Mucosa of stomach (tissue), 1 donor: ENCODE results near the gene GNG14.
"Not testable (repeated sequence)": the region's sequence is repeated elsewhere in the genome, so short reads cannot be mapped to it uniquely, and the experiment has no call there.

ENCODE experiments used
- H3K27me3 ChIP-seq: one replicate; pipeline ENCODE4 v1.7.0; 2013; ENCODE audit warnings: mild to moderate bottlenecking, low read length; ENCODE audit not compliant: control insufficient read depth, insufficient read depth
- H3K36me3 ChIP-seq: one replicate; pipeline ENCODE4 v1.7.0; 2013; ENCODE audit warnings: low read length; ENCODE audit not compliant: control insufficient read depth, insufficient read depth
- H3K4me1 ChIP-seq: one replicate; pipeline ENCODE4 v1.7.0; 2013; ENCODE audit warnings: mild to moderate bottlenecking, low read length; ENCODE audit not compliant: control insufficient read depth, insufficient read depth
- H3K4me3 ChIP-seq: one replicate; pipeline ENCODE4 v1.7.0; 2013; ENCODE audit warnings: low read length
- H3K9ac ChIP-seq: one replicate; pipeline ENCODE4 v1.7.0; 2013; ENCODE audit warnings: mild to moderate bottlenecking, low read length, moderate library complexity
- H3K9me3 ChIP-seq: one replicate; pipeline ENCODE4 v1.7.0; 2013; ENCODE audit warnings: mild to moderate bottlenecking, low read length, moderate library complexity; ENCODE audit not compliant: control insufficient read depth
- donor health status: Pancreatic carcinoma.

Gene GNG14

DNA sequence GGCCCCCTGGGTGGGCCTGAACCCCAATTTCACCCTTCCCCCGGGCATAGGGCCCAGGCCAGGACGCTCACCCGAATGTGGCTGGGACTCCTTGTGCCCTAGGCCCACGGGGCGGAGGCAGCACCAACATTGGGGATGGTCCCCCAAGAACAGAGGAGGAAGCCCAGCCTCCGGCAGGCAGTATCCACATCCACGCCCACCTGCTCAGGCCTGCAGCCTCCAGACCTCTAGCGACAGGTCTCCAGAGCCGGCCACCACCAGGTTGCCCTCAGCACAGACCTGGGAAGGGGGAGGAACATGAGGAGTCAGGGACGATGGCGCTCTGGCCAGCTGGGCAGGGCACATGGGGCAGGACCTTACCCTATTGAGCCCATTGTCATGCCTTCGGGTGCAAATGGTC is 1.2 kb downstream of the GNG14 start:
- Histone ChIP-seq H3K27me3 (no peaks in the 10 kb centered on the region), H3K9ac (no peak overlapping the region), H3K4me1 (no peaks in the 10 kb centered on the region), H3K4me3 (no peak overlapping the region), H3K9me3 (no peaks in the 10 kb centered on the region), H3K36me3 (no peaks in the 10 kb centered on the region)

DNA sequence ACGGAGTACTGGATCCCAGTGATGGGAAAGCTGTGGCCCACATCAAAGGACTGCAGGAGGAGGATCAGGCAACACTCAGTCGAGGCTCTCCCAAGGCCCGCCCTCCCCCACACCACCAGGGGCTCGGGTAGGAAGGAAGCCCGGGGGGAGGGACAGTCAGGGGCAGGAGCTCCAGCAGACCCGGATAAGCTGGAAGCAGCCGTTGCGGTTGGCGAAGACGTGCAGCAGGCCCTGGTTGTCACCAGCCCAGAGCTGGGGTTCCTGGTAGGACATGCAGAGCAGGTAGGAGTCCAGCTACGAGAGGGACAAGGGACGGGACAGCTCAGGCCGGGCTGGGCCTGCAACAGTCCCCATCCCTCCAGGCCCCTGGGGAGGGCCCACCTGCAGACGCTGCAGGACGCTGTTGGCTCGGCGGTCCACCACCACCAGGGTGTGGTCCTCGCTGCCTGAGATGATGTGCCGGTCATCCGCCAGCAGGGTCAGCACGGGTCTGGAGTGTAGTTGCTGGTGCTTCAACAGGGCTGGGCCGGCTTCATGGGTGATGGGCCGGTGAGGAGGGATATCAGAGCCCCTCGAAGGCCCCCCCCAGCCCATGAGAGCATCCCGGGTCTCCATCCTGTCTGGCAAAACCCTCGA is 1.9 kb downstream of the GNG14 start:
- H3K4me1 ChIP-seq, result no peaks in the 10 kb centered on the region
- H3K27me3 ChIP-seq, result no peaks in the 10 kb centered on the region
- H3K9me3 ChIP-seq, result no peaks in the 10 kb centered on the region
- no peaks in the 10 kb centered on the region for H3K36me3 ChIP-seq
- H3K4me3 ChIP-seq, result no peak overlapping the region
- no peak overlapping the region for H3K9ac ChIP-seq

DNA sequence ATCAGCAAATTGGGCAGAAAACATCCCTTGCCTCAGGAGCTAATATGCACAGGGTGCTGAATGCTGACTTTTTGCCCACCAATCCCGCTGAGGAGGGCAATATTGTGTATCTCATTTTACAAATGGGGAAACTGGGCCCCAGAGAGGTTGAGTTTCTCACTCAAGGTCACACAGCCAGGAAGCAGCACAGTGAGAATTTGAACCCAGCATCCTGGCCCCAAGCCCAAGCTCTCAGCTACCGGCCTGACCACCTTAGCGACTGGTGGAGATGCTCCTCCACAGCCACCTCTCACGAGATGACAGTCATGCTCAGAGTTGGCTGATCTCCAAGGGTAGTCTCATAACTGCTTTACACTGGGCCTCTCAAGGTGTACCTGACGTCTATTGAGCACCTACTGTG is 5.2 kb downstream of the GNG14 start:
- Histone ChIP-seq H3K36me3 (no peaks in the 10 kb centered on the region), H3K4me3 (no peak overlapping the region), H3K27me3 (no peaks in the 10 kb centered on the region), H3K9ac (no peak overlapping the region), H3K4me1 (peaks cover 15% of the 10 kb centered on the region), H3K9me3 (no peaks in the 10 kb centered on the region)

DNA sequence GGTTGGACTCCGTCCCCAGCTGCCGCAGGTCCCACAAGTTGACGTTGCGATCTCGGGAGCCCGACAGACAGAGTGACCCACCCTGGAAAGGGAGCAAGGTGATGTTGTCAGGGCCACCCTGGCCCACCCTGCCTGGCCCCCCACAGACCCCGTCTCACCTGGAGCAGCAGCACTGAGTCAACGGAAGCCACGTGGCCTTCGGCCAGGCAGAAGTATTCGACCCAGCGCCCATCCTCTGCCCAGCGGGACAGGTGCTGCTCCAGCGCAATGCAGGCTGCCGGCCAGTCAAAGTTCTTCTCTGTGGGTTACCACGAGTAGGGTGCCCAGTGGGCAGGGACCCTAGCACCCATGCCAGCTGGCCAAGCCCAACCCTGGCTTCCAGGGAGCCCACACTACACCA is 6.8 kb downstream of the GNG14 start:
- Histone ChIP-seq H3K4me3 (no peak overlapping the region), H3K9ac (no peak overlapping the region), H3K9me3 (no peaks in the 10 kb centered on the region), H3K4me1 (peaks cover 15% of the 10 kb centered on the region), H3K36me3 (no peaks in the 10 kb centered on the region), H3K27me3 (no peaks in the 10 kb centered on the region)

DNA sequence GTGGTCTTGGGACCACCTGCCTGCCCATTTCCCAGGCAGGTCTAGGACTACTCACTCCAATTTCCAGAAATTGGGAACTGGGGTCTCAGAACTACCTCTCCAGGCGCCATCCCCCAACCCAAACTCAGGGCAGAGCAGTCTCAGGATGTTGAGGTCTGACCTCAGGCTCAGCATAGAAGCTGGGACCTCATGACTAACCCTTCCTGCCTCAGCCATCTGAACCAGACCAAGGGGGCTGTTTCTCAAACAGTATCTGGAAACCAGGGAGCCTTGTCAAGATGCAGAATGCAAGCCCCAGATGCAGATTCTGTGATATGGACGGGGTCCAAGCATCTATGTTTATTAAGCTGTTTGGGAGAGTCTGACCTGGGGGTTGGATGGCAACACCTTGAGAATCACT is 7.3 kb downstream of the GNG14 start:
- Histone ChIP-seq H3K27me3 (no peaks in the 10 kb centered on the region), H3K4me1 (peaks cover 15% of the 10 kb centered on the region), H3K9ac (peak overlapping the region; percentile 71), H3K9me3 (no peaks in the 10 kb centered on the region), H3K36me3 (no peaks in the 10 kb centered on the region), H3K4me3 (no peak overlapping the region)

DNA sequence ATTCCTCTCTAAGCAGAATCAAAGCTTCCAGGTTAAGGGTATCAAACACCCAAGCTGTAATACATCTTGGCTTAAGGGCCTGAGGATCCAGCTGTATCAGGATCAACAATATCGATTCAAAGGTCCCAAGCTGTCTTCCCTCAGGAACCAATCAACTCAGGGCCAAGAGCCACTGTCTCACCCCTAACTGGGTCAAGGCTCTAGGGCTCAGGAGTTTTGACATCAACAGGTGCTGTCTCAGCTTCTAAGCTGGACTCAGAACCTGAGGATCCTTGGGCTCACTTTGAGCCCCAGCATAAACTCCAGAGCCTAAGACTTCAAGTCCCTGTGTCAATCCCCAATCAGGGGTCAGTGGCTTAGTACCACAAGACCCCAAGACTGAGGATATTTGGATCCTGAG is 7.7 kb downstream of the GNG14 start:
- peak overlapping the region; percentile 71 for H3K9ac ChIP-seq
- H3K4me1 ChIP-seq, result peaks cover 15% of the 10 kb centered on the region
- H3K36me3 ChIP-seq, result no peaks in the 10 kb centered on the region
- H3K4me3 ChIP-seq, result no peak overlapping the region
- H3K27me3 ChIP-seq, result no peaks in the 10 kb centered on the region
- no peaks in the 10 kb centered on the region for H3K9me3 ChIP-seq

DNA sequence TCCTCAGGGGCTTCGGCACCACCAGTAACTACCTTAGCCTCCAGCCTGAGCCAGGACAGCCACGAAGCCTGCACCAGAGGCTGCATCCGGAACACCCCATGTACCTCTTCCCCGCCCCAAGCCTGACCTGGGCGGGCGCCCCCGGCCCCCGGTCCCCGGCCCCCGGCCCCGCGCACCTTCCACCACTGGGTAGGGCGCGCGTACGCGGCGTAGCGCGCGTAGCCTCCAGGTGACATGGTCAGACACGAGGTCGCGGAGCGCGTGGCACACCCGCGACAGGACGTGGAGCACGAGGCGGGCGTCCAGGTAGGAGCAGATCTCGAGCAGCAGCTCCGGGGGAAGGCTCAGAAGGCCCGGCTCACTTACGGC is 8.2 kb downstream of the GNG14 start:
- Histone ChIP-seq H3K36me3 (no peaks in the 10 kb centered on the region), H3K9ac (peak overlapping the region; percentile 71), H3K27me3 (no peaks in the 10 kb centered on the region), H3K4me1 (peaks cover 15% of the 10 kb centered on the region), H3K4me3 (peak overlapping the region; percentile 63), H3K9me3 (no peaks in the 10 kb centered on the region)

DNA sequence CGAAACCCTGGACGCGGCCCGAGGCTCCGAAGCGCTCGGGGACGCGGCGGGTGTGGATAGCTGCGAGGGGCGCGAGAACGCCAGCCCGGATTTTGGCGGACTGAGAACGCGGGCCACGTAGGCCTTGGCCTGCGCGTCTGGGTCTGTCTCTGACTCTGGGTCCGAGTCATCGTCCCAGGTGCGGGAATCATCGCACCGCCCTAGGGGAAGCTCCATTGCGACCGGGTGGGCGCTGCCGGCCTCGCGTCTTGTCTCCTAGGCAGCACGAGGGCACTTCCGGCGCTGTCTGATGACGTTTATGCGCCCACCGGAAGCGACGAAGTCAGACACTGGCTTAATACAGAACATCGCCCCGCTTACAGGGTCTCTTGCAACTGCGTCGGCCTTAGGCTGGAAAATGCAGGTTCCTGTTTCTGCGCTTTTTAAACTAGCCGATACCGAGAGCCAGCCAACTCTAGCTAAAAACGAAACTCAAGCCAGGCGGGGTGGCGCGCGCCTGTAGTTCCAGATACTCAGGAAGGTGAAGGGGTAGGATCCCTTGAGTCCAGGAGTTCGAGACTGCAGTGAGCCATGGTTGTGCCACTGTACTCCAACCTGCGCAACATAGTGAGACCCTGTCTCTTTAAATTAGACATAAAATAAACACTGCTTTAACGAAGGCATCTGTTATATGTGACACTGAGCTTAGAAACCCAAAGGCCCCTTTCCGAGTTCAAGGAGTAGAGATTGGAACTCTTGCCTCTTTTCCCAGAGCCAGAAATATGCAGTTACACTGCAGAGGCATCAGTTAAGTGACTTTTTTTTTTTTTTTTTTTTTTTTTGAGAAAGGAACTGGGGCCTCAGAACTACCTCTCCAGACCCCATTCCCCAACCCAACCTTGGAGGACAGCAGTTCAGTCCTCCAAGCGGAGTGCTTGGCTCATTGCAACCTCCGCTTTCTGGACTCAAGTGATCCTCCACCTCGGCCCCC is 8.9 kb downstream of the GNG14 start, which contains the start of gene FBXW9:
Gene FBXW9 (minus strand): TSS at position 266 of the 970 bp plus-strand sequence. CDS start 50 bp downstream, at position 216.
- no peaks in the 10 kb centered on the region for H3K27me3 ChIP-seq
- H3K9ac ChIP-seq, result peak within 1 kb of the TSS; percentile 71
- H3K9me3 ChIP-seq, result no peaks in the 10 kb centered on the region
- peaks cover 15% of the 10 kb centered on the region for H3K4me1 ChIP-seq
- H3K4me3 ChIP-seq, result peak within 1 kb of the TSS; percentile 63
- no peaks in the 10 kb centered on the region for H3K36me3 ChIP-seq

DNA sequence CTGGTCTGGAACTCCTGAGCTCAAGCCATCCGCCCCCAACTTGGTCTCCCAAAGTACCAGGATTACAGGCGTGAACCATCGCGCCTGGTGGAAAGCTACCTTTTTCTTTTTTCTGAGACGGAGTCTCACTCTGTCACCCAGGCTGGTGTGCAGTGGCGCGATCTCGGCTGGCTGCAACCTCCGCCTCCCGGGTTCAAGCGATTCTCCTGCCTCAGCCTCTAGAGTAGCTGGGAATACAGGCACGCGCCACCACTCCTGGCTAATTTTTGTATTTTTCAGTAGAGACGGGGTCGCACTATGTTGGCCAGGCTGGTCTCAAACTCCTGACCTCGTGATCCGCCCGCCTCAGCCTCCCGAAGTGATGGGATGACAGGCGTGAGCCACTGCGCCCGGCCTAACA is 9.6 kb downstream of the GNG14 start:
- not testable (repeated sequence) for H3K27me3 ChIP-seq, H3K36me3 ChIP-seq, H3K9ac ChIP-seq, H3K9me3 ChIP-seq, H3K4me3 ChIP-seq
- peaks cover 15% of the 10 kb centered on the region for H3K4me1 ChIP-seq

DNA sequence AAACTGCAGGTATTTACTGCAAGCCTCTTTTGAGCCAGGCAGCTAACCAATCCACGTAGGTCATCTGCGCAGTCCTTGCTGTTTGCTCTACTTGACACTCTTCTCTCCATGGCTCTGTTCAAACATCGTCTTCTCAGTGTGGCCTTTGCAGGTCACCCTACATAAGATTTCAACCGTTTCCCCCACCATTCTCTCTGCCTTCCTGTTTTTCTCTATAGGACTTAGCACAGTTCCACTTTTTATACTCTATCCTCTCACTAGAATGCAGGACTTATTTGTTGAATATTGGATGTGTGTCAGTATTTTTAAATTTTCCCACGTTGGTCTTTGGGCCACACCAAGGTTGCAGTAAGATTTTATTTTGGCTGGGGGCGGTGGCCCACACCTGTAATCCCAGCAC is 10.3 kb downstream of the GNG14 start:
- no peaks in the 10 kb centered on the region for H3K9me3 ChIP-seq
- no peaks in the 10 kb centered on the region for H3K27me3 ChIP-seq
- peaks cover 15% of the 10 kb centered on the region for H3K4me1 ChIP-seq
- H3K9ac ChIP-seq, result no peak overlapping the region
- no peaks in the 10 kb centered on the region for H3K36me3 ChIP-seq
- H3K4me3 ChIP-seq, result no peak overlapping the region

DNA sequence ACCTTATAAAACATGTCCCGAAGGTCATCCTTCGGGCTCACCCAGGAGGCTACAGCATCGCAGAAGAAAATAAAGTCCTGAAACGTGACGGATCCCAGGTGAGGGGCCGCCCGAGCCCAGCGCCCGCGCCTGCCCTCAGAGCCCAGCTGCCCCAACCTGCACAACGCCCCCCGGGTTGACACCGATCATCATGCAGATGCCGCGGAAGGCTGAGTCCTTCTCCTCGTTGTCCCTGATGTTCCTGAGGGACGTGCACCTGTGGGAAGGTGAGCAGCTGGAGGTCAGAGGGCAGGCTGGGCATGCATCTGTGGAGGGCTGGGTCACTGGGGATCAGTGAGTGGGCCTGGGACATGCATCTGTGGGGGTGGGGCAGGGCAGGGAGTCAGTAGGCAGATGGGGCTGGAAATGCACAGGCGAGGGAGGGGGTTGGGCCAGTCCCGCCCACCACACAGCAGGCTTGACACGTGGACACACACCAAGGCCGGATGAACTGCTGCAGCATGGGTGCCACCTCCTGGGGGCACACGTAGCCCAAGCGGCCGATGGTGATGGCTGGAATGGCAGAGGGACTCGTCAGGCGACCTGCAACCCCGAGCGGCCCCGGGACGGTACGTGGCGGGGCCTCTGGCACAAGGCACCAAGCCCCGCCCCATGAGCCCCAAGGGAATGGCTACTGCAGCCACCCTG is 13.9 kb downstream of the GNG14 start:
- Histone ChIP-seq H3K4me3 (no peak overlapping the region), H3K27me3 (no peaks in the 10 kb centered on the region), H3K9me3 (no peaks in the 10 kb centered on the region), H3K36me3 (peaks cover 6% of the 10 kb centered on the region), H3K9ac (no peak overlapping the region), H3K4me1 (peaks cover 6% of the 10 kb centered on the region)

DNA sequence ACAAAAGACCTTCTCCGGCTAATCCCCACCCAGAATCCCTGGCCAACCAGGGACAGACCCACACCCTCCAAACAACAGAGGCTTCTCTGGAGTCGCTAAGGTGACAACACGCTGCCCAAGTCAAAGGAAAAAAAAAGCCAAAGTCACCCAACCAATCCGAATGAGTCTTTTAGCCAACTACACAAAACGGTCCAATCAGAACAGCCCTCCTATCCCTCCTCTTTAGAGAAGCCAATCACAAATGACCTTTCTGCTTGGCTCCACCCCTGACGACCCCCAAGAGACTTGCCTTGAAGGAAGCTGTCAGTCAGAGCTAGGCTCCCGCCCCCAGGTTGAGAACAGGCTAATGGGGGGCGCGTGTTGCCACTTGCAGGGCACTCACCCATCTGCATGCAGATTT is 15.2 kb downstream of the GNG14 start:
- no peak overlapping the region for H3K9ac ChIP-seq
- H3K27me3 ChIP-seq, result no peaks in the 10 kb centered on the region
- no peaks in the 10 kb centered on the region for H3K4me1 ChIP-seq
- peaks cover 6% of the 10 kb centered on the region for H3K36me3 ChIP-seq
- no peaks in the 10 kb centered on the region for H3K9me3 ChIP-seq
- no peak overlapping the region for H3K4me3 ChIP-seq
